Panc1 (cell line): ENCODE measurements around the gene PCDH1. TPM values are rescaled to one million over a fixed set of nuclear protein-coding genes. Genes with fewer than 3 reads are reported as not detected.

Experiments used
- ATAC-seq: fragments of 200-7000 bp; cut with Tn5 transposase; 2 replicates; pipeline ENCODE4 v1.9.1; 2020; ENCODE audit warnings: mild to moderate bottlenecking, moderate library complexity
- BruUV-seq: library from RNA; stranded (reverse); fragments of 400-500 nt; replicated peaks from 2 replicates; lab custom pipeline; 2021; lab: Mats Ljungman, UMichigan
- CTCF ChIA-PET: fragments of 300-600 bp; sonication (Branson Sonifier 250); formaldehyde crosslinking; loops from one replicate; lab custom pipeline; 2022; ENCODE audit warnings: antibody characterized with exemption; lab: Charles Lee
- POLR2A ChIA-PET: fragments of 300-600 bp; sonication (Branson Sonifier 250); formaldehyde crosslinking; loops from one replicate; lab custom pipeline; 2022; ENCODE audit warnings: antibody characterized with exemption; lab: Charles Lee
- DNase-seq: peaks from one replicate; pipeline ENCODE4 v3.0.0-alpha.2; 2010; ENCODE audit warnings: low read depth, low spot score
- H3K27ac ChIP-seq: 2 replicates; pipeline ENCODE4 v1.5.1; 2011; ENCODE audit warnings: mild to moderate bottlenecking, low read length, inconsistent platforms
- H3K27me3 ChIP-seq: fragments of 200-500 bp; sonication (Bioruptor generic); 2 replicates; pipeline ENCODE4 v1.6.0; 2014; ENCODE audit warnings: low read length, inconsistent platforms; ENCODE audit not compliant: control insufficient read depth, insufficient read depth
- H3K36me3 ChIP-seq: fragments of 200-500 bp; sonication (Bioruptor generic); 2 replicates; pipeline ENCODE4 v1.5.1; 2014; ENCODE audit warnings: inconsistent platforms, mild to moderate bottlenecking, low read length, moderate library complexity; ENCODE audit not compliant: control insufficient read depth, insufficient read depth
- H3K4me1 ChIP-seq: 2 replicates; pipeline ENCODE4 v1.5.1; 2011; ENCODE audit warnings: inconsistent platforms, mild to moderate bottlenecking, low read length, moderate library complexity; ENCODE audit not compliant: control insufficient read depth, insufficient read depth
- H3K4me3 ChIP-seq, 2 experiments: 2 replicates each; pipeline ENCODE4 v1.5.1; 2011 to 2012; ENCODE audit warnings: low read depth in 2 of 2, low read length in 2 of 2, mild to moderate bottlenecking in 2 of 2, inconsistent platforms in 1 of 2, moderate library complexity in 1 of 2
- H3K9me3 ChIP-seq: fragments of 200-500 bp; sonication (Bioruptor generic); 2 replicates; pipeline ENCODE4 v1.5.1; 2014; ENCODE audit warnings: low read depth, mild to moderate bottlenecking, inconsistent platforms, low read length, moderate library complexity; ENCODE audit not compliant: control insufficient read depth, insufficient read depth
- POLR2AphosphoS5 ChIP-seq: IDR thresholded peaks from 2 replicates; pipeline ENCODE4 v1.6.1; 2012; ENCODE audit warnings: mild to moderate bottlenecking, low read depth, low read length, moderate library complexity
- SIN3A ChIP-seq: IDR thresholded peaks from 2 replicates; pipeline ENCODE4 v1.6.1; 2012; ENCODE audit warnings: low read depth, mild to moderate bottlenecking, low read length, moderate library complexity, borderline replicate concordance; ENCODE audit not compliant: insufficient read depth
- TCF7L2 ChIP-seq: IDR thresholded peaks from 2 replicates; pipeline ENCODE4 v1.6.1; 2011; ENCODE audit warnings: mild to moderate bottlenecking, low read depth, low read length, inconsistent platforms
- in situ Hi-C: cut with HindIII; loops from 2 replicates; pipeline ENCODE4 v1.10.0; 2016; ENCODE audit warnings: low sequenced_read_pairs, low pct_unique_long_range_greater_than_20kb
- intact Hi-C: fragments of 100-400 bp; cut with micrococcal nuclease; formaldehyde crosslinking; loops from one replicate; pipeline ENCODE4 v1.10.0; 2022; ENCODE audit not compliant: unreplicated experiment
- total RNA-seq: library from RNA; stranded (reverse); gene quantifications from one replicate; pipeline ENCODE4 v1.2.1, GENCODE V29; 2021; ENCODE audit not compliant: unreplicated experiment
- TF ChIP-seq, protein P1 (sequence below), 2 experiments: IDR thresholded peaks; 2 replicates each; pipeline ENCODE4 v1.6.1; 2011 to 2012; ENCODE audit warnings: low read depth in 2 of 2, control low read depth in 1 of 2, low read length in 1 of 2, mild to moderate bottlenecking in 1 of 2, moderate library complexity in 1 of 2; ENCODE audit not compliant: insufficient read depth in 1 of 2
- TF ChIP-seq, protein P2 (sequence below): fragments of 450-650 bp; IDR thresholded peaks from 2 replicates; pipeline ENCODE4 v1.5.1; 2017; ENCODE audit warnings: mild to moderate bottlenecking

Gene PCDH1
- total RNA-seq, 1 experiment from 2014 or later: 9.0 TPM

DNA sequence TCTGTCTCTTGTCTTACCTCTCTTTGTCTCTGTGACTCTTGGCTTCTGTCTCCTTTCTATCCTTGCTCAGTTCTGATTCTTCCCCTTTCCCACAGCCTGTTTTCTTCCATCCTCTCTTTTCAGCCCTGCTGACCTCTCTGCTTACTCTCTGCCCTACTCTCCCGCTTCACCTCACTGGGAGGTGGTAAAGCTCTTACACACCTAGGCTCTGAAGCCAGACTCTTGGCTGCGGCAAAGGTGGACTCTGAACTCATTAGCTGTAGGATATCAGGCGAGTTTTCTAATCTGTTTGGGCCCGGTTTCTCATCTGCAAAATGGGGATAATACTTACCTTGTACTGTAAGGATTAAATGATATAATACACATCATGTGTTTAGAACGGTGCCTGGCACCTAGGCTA, 11.1 kb downstream of the PCDH1 start:
- TF ChIP-seq, protein P1, sequence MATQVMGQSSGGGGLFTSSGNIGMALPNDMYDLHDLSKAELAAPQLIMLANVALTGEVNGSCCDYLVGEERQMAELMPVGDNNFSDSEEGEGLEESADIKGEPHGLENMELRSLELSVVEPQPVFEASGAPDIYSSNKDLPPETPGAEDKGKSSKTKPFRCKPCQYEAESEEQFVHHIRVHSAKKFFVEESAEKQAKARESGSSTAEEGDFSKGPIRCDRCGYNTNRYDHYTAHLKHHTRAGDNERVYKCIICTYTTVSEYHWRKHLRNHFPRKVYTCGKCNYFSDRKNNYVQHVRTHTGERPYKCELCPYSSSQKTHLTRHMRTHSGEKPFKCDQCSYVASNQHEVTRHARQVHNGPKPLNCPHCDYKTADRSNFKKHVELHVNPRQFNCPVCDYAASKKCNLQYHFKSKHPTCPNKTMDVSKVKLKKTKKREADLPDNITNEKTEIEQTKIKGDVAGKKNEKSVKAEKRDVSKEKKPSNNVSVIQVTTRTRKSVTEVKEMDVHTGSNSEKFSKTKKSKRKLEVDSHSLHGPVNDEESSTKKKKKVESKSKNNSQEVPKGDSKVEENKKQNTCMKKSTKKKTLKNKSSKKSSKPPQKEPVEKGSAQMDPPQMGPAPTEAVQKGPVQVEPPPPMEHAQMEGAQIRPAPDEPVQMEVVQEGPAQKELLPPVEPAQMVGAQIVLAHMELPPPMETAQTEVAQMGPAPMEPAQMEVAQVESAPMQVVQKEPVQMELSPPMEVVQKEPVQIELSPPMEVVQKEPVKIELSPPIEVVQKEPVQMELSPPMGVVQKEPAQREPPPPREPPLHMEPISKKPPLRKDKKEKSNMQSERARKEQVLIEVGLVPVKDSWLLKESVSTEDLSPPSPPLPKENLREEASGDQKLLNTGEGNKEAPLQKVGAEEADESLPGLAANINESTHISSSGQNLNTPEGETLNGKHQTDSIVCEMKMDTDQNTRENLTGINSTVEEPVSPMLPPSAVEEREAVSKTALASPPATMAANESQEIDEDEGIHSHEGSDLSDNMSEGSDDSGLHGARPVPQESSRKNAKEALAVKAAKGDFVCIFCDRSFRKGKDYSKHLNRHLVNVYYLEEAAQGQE (IDR thresholded peaks at IDR 0.05; ENCODE audit: insufficient read depth in 1 of 2, low read depth in 2 of 2, low read length in 1 of 2): no peak
- TF ChIP-seq, protein P2, sequence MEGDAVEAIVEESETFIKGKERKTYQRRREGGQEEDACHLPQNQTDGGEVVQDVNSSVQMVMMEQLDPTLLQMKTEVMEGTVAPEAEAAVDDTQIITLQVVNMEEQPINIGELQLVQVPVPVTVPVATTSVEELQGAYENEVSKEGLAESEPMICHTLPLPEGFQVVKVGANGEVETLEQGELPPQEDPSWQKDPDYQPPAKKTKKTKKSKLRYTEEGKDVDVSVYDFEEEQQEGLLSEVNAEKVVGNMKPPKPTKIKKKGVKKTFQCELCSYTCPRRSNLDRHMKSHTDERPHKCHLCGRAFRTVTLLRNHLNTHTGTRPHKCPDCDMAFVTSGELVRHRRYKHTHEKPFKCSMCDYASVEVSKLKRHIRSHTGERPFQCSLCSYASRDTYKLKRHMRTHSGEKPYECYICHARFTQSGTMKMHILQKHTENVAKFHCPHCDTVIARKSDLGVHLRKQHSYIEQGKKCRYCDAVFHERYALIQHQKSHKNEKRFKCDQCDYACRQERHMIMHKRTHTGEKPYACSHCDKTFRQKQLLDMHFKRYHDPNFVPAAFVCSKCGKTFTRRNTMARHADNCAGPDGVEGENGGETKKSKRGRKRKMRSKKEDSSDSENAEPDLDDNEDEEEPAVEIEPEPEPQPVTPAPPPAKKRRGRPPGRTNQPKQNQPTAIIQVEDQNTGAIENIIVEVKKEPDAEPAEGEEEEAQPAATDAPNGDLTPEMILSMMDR: no peak
- TF ChIP-seq POLR2AphosphoS5: no peak
- no peak for TF ChIP-seq SIN3A
- TF ChIP-seq TCF7L2: no peak
- no TSS peak for BruUV-seq
- intact Hi-C loops: no loop called here

DNA sequence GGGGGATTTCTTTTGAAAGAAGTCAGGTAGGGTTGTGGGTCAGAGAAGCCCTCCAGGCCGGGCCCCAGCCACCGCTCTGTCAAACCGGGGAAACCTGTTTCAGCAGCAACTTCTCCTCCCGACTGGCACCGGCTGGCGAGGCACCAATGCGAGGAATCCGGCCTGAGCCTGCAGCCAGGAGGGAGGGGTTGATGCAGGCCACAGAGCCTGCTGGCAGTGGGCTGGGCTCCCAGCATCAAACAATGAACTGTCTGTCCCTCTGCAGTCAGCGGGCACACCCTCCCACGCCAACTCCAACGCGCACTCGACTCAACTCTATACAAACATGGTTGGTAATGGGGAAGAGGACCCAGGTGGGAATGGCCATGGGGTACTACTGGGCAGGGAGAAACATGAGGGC, 12.1 kb downstream of the PCDH1 start:
- Histone ChIP-seq H3K27me3 (0 out of 2 replicates have a peak, but pooled peaks cover 2% of the 10 kb centered on the region), H3K4me3 (no peak overlapping the region), H3K4me1 (no peaks in the 10 kb centered on the region; the same call in 1 of the 2 replicates), H3K27ac (no peak overlapping the region), H3K9me3 (no peaks in the 10 kb centered on the region), H3K36me3 (no peaks in the 10 kb centered on the region)
- in situ Hi-C loops (no loop called here), intact Hi-C loops (no loop called here)
- CTCF ChIA-PET: no interaction called here
- BruUV-seq: no TSS peak
- POLR2A ChIA-PET: no interaction called here
- ATAC-seq (peak; percentile 47), DNase-seq (no peak)
- TF ChIP-seq POLR2AphosphoS5 (no peak), TCF7L2 (no peak), SIN3A (no peak)
- TF ChIP-seq, protein P1 (IDR thresholded peaks at IDR 0.05; ENCODE audit: insufficient read depth in 1 of 2, low read depth in 2 of 2, low read length in 1 of 2): no peak

More for the DNA sequence above, 11.1 kb downstream of the PCDH1 start:
- no peak overlapping the region for H3K27ac ChIP-seq
- ChIA-PET CTCF (no interaction called here), POLR2A (no interaction called here)
- in situ Hi-C loops: no loop called here
- no peaks in the 10 kb centered on the region for H3K9me3 ChIP-seq
- ATAC-seq (no peak), DNase-seq (no peak)
- H3K4me3 ChIP-seq: no peak overlapping the region
- H3K36me3 ChIP-seq: no peaks in the 10 kb centered on the region
- no peaks in the 10 kb centered on the region; the same call in 1 of the 2 replicates for H3K4me1 ChIP-seq
- H3K27me3 ChIP-seq: no peaks in the 10 kb centered on the region
